Skeletal muscle tissue (tissue), 4 donors: ENCODE data around the gene RGS9BP. TPM values are rescaled to one million over a fixed set of nuclear protein-coding genes. Genes with fewer than 3 reads are reported as not detected.
"Not testable (repeated sequence)": the region's sequence is repeated elsewhere in the genome, so short reads cannot be mapped to it uniquely, and the experiment has no call there.

Experiments used
- H3K27ac ChIP-seq: one replicate; pipeline ENCODE4 v1.7.0; 2013; ENCODE audit warnings: mild to moderate bottlenecking, low read depth, low read length, inconsistent platforms
- H3K27me3 ChIP-seq, 3 donors: one replicate each; pipeline ENCODE4 v1.7.0; 2013; ENCODE audit warnings: low read length in 3 of 3; ENCODE audit not compliant: control insufficient read depth in 3 of 3, insufficient read depth in 3 of 3
- H3K36me3 ChIP-seq, 3 donors: one replicate each; pipeline ENCODE4 v1.7.0; 2013; ENCODE audit warnings: low read length in 3 of 3; ENCODE audit not compliant: control insufficient read depth in 3 of 3, insufficient read depth in 3 of 3
- H3K4me1 ChIP-seq, 3 donors: one replicate each; pipeline ENCODE4 v1.7.0; 2013; ENCODE audit warnings: low read length in 3 of 3, mild to moderate bottlenecking in 3 of 3; ENCODE audit not compliant: control insufficient read depth in 3 of 3, insufficient read depth in 3 of 3
- H3K4me3 ChIP-seq, 3 donors: one replicate each; pipeline ENCODE4 v1.7.0; 2013; ENCODE audit warnings: low read length in 3 of 3
- H3K9ac ChIP-seq, 3 donors: one replicate each; pipeline ENCODE4 v1.7.0; 2013; ENCODE audit warnings: low read length in 3 of 3, mild to moderate bottlenecking in 3 of 3, moderate library complexity in 2 of 3, low read depth in 1 of 3
- H3K9me3 ChIP-seq, 3 donors: one replicate each; pipeline ENCODE4 v1.7.0; 2013; ENCODE audit warnings: low read length in 3 of 3; ENCODE audit not compliant: control insufficient read depth in 3 of 3
- total RNA-seq: library from RNA; depleted of rRNA; stranded (reverse); fragments of >200 nt; gene quantifications from one replicate; pipeline ENCODE4 v1.2.3, GENCODE V29; 2014
- donor health status: Osteomylitis.

The RGS9BP gene
- total RNA-seq, 1 donor from 2014 or later = 0.52 TPM

DNA sequence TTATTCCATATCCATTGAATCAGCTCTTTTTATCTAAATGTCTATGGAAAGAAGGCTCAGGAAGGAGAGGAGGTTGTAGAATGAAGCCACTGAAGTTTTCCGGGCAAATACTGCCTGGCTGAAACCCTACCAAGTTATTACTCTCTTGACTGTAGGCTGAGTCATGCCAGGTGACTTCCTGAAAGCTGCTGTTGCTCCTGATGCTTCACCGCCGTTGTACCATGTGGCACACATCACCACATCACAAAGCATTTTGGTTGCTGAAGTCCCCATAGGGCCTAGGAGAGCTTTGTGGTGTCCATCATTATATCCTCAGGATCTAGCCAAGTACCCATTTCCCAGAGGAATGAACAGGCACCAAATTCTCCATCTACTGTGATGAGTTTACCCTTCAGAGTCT lies 32.8 kb downstream of the RGS9BP start:
- H3K36me3 ChIP-seq = peaks cover 4 to 17% (median 11%) of the 10 kb centered on the region in 3 donors
- H3K9me3 ChIP-seq = peaks cover 2 to 5% (median 3%) of the 10 kb centered on the region in 3 donors

DNA sequence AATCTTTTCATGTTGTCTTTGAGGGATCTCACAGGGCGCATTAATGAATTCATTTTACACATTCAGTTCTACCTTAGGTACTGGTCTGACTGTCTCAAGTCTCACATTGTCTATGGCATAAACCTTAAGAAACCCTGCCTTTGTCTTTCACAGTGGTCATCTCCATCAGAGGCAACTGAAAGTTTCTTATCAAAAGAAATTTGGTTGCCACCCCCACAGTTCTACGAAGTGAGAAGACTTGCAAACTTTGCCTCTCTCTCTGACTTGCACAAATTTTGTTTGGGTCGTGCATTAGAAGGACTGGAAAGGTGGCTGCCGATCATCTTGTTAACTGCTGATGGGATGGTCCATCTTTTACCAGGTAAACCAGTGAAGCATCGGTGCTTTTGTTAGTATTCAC lies 33.4 kb downstream of the RGS9BP start:
- Histone ChIP-seq H3K27ac (no peak overlapping the region), H3K4me1 (no peaks in the 10 kb centered on the region), H3K27me3 (no peaks in the 10 kb centered on the region), H3K4me3 (no peak overlapping the region), H3K9ac (no peak overlapping the region), H3K36me3 (peaks cover 4 to 22% (median 11%) of the 10 kb centered on the region in 3 donors), H3K9me3 (peaks cover 0 to under 1% (median under 1%) of the 10 kb centered on the region in 3 donors)

More for the DNA sequence above, 32.8 kb downstream of the RGS9BP start:
- Histone ChIP-seq H3K4me3 (no peak overlapping the region), H3K27me3 (no peaks in the 10 kb centered on the region), H3K4me1 (no peaks in the 10 kb centered on the region), H3K9ac (no peak overlapping the region), H3K27ac (no peak overlapping the region)

DNA sequence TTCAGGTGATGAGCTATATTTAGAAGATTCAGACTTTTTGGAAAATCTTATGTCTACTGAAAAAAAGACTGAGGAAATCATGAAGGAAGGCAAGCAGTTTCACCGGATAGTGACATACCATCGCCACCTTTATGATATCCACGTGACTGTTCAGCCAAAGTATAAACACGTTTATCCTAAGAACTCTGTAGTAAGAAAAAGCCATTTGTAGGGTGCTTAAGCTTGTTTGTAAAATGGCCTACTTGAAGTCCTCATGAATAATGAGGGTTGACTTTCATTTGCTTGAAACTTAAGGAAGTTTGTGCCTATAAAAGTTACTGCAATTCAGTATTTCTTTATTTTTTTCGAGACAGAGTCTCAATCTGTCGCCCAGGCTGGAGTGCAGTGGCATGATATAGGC lies 36.1 kb downstream of the RGS9BP start:
- Histone ChIP-seq H3K9me3 (no peaks in the 10 kb centered on the region), H3K27ac (no peak overlapping the region), H3K36me3 (peaks cover 12 to 26% (median 13%) of the 10 kb centered on the region in 3 donors), H3K9ac (no peak overlapping the region), H3K4me3 (no peak overlapping the region), H3K27me3 (no peaks in the 10 kb centered on the region), H3K4me1 (no peaks in the 10 kb centered on the region)

DNA sequence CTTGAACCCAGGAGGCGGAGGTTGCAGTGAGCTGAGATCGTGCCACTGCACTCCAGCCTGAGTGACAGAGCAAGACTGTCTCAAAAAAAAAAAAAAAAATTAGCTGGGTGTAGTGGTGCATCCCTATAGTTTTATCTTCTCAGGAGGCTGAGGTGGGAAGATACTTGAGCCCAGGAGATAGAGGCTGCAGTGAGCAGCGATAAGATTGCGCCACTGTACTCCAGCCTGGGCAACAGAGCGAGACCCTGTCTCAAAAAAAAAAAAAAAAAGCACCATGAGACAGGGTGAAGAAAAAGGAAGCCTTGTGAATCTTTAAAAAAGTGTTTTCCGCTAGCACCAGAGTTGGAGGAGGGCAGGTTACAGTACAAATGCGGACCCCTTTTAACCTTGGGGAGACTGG lies 40.6 kb downstream of the RGS9BP start:
- H3K27ac ChIP-seq, H3K9me3 ChIP-seq, H3K4me1 ChIP-seq, H3K27me3 ChIP-seq, H3K4me3 ChIP-seq, H3K9ac ChIP-seq: not testable (repeated sequence)
- peaks cover 12 to 17% (median 13%) of the 10 kb centered on the region in 3 donors for H3K36me3 ChIP-seq

DNA sequence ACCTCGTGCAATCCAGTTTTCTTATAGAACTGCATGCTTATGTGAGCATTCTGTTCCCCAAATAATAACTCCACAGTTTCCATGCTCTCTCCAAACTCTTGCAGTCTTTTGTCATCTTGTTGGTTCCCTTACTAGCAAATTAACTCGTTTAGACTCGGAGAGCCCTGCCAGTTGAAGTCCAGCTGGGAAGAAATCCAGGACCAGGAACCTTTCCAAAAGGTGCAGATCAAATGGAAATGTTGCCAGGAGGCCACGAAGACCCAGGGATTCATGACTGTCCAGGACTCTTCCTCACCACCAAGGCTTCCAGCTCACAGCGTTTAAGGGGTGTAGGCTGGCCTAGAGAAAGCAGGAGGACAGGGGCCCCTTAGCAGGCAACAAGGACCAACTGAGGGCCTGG lies 41.8 kb downstream of the RGS9BP start:
- Histone ChIP-seq H3K27me3 (no peaks in the 10 kb centered on the region), H3K4me1 (no peaks in the 10 kb centered on the region), H3K9ac (no peak overlapping the region), H3K9me3 (no peaks in the 10 kb centered on the region), H3K36me3 (peaks cover 8 to 13% (median 8%) of the 10 kb centered on the region in 3 donors), H3K4me3 (no peak overlapping the region), H3K27ac (no peak overlapping the region)

DNA sequence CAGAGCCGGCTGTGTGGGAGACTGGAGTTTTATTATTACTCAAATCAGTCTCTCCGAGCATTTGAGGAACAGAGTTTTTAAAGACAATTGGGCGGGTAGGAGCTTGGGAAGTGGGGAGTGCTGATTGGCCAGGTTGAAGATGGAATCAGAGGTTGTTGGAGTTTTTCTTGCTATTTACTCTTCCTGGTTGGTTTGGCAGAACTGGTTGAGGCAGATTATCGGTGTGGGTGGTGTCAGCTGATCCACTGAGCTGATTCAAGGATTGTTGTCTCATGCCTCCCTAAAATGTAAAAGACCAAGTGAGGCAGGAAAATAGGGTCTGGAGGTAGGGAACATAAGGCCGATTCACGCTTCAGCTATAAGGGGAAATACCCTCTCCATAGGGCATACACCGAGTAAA lies 42.6 kb downstream of the RGS9BP start:
- no peak overlapping the region for H3K9ac ChIP-seq
- no peaks in the 10 kb centered on the region for H3K9me3 ChIP-seq
- peaks cover 5 to 9% (median 8%) of the 10 kb centered on the region in 3 donors for H3K36me3 ChIP-seq
- H3K4me1 ChIP-seq = no peaks in the 10 kb centered on the region
- H3K27ac ChIP-seq = no peak overlapping the region
- no peak overlapping the region for H3K4me3 ChIP-seq
- H3K27me3 ChIP-seq = no peaks in the 10 kb centered on the region

DNA sequence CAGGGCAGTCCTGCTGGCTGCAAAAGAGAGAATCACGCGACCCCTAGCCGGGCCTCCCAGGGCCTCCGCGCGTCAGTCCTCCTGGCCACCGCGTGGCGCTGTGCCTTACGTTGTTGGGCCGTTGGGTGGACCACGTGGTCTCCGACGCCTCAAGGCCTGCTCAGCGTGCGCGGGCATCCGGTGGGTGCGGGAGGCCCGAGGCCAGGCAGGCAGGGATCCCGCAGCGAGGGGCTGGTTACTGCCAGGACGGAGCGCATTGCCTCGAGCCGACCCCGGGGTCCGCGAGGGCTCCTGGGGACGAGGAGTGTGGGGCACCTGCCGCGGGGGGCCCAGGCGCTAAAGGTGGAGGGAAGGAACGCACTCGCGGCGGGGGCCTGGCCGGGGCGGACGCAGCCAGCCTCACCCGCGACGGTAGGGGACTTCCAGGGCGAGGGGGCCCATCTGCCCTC lies 44.0 kb downstream of the RGS9BP start, which contains the start of gene TDRD12:
Gene TDRD12, plus strand, starts transcription at position 157 of the 449 bp plus-strand sequence. CDS start 306 bp downstream, outside the sequence.
- Histone ChIP-seq H3K36me3 (peaks cover 4 to 7% (median 5%) of the 10 kb centered on the region in 3 donors), H3K9me3 (no peaks in the 10 kb centered on the region), H3K9ac (no peak within 1 kb of the TSS), H3K4me3 (no peak within 1 kb of the TSS), H3K27ac (no peak within 1 kb of the TSS), H3K4me1 (no peaks in the 10 kb centered on the region), H3K27me3 (no peaks in the 10 kb centered on the region)

DNA sequence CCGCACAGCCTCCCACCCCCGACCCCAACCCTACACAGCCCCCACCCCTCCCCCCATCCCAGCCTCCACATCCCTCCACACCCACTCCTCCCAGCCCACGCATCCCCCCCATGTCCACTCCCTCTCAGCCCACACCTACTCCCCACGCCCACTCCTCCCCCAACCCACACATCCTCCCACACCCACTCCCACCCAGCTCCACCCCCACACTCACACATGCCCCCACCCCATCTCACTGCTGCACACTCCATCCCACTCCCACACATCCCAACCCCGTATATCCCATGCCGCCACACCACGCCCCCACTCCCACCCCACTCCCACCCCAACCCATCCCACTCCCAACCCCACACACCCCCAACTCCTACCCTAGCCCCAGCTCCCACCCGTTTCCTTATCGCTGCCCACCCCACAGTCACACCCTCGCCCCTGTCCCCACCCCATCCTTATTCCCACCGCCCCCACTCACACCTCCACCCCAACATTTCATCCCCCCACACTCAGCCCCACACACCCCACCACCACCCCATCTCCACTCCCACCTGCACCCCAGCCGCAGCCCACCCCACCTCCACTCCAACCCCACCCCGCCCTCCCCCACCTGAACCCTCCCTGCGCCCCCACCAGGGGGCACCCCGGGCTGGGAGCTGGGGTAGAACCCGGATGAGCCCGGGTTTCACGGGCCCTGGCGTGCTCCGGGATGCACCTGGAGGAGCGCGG lies 44.7 kb downstream of the RGS9BP start:
- H3K4me1 ChIP-seq = no peaks in the 10 kb centered on the region
- no peak overlapping the region for H3K4me3 ChIP-seq
- H3K27ac ChIP-seq = no peak overlapping the region

DNA sequence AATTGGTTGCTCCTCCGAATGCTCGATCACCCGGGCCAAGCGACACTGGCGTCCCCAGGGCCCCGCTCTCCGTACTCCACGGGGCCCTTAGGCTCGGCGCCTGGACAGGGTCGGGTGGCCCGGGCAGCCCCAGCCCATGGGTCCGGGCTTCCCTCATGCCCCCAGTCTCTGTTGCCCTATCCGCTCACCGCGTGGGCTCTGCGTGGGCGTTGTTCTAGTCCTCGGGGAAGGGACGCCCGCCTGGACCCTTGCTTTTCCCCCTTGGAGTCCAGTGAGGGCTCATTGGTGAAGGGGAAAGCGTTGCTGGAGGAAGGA lies 45.2 kb downstream of the RGS9BP start:
- no peak overlapping the region for H3K4me3 ChIP-seq
- H3K9ac ChIP-seq = no peak overlapping the region
- no peaks in the 10 kb centered on the region for H3K36me3 ChIP-seq
- no peak overlapping the region for H3K27ac ChIP-seq
- H3K9me3 ChIP-seq = no peaks in the 10 kb centered on the region
- H3K27me3 ChIP-seq = no peaks in the 10 kb centered on the region
- no peaks in the 10 kb centered on the region for H3K4me1 ChIP-seq

More for the DNA sequence above, 44.7 kb downstream of the RGS9BP start:
- Histone ChIP-seq H3K27me3 (no peaks in the 10 kb centered on the region), H3K36me3 (peaks cover 0 to under 1% (median 0%) of the 10 kb centered on the region in 3 donors), H3K9me3 (no peaks in the 10 kb centered on the region), H3K9ac (no peak overlapping the region)
